KOPT-K1 (cell line): ENCODE measurements around the gene SPEG.

Source experiments
- H3K27ac ChIP-seq: fragments of 200-600 bp; sonication (generic); 2 replicates; pipeline ENCODE4 v1.5.1; 2016; ENCODE audit warnings: antibody characterized with exemption, mild to moderate bottlenecking, low read depth, low read length; ENCODE audit not compliant: poor library complexity, severe bottlenecking
- H3K36me3 ChIP-seq: fragments of 200-600 bp; sonication (generic); 2 replicates; pipeline ENCODE4 v1.5.1; 2017; ENCODE audit warnings: antibody characterized with exemption, mild to moderate bottlenecking, low read length, moderate library complexity; ENCODE audit not compliant: insufficient read depth
- H3K9me3 ChIP-seq: fragments of 200-600 bp; sonication (generic); 2 replicates; pipeline ENCODE4 v1.5.1; 2017; ENCODE audit warnings: antibody characterized with exemption, low read length, mild to moderate bottlenecking; ENCODE audit not compliant: insufficient read depth, poor library complexity, severe bottlenecking

The SPEG gene

DNA sequence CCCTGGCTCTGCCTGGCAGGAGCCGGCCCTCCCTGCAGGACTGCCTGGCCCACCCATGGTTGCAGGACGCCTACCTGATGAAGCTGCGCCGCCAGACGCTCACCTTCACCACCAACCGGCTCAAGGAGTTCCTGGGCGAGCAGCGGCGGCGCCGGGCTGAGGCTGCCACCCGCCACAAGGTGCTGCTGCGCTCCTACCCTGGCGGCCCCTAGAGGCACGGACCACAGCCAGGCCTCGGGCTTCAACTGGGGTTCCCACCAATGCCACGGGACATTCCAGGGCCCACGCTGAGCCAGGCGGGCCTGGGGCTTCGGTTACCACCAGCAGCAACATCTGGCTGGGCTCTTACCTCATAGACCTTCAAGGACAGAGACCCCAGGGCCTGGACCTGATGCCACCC lies 57.9 kb downstream of the SPEG start:
- Histone ChIP-seq H3K36me3 (no peaks in the 10 kb centered on the region), H3K27ac (no peak overlapping the region), H3K9me3 (no peaks in the 10 kb centered on the region)

DNA sequence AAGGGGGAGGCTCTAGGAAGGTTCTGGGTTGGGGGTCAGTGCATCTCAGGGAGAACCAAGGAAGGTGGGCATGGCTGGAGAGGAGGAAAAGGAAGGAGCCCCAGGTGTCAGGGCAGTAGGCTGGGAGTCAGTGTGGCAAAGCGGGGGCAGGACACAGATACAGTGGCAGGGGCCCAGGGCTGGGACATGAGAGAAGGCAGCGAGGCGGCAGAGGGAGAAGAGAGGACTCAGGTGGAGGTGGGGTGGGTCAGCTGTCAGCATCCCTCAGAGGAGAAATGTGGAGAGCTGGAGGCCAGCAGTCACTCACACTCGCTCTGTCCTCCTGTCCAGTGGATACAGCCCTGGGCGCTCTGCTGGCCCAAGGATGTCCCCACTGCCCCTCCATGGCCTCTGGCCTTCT lies 58.4 kb downstream of the SPEG start:
- H3K27ac ChIP-seq: no peak overlapping the region
- no peaks in the 10 kb centered on the region for H3K36me3 ChIP-seq
- no peaks in the 10 kb centered on the region for H3K9me3 ChIP-seq

DNA sequence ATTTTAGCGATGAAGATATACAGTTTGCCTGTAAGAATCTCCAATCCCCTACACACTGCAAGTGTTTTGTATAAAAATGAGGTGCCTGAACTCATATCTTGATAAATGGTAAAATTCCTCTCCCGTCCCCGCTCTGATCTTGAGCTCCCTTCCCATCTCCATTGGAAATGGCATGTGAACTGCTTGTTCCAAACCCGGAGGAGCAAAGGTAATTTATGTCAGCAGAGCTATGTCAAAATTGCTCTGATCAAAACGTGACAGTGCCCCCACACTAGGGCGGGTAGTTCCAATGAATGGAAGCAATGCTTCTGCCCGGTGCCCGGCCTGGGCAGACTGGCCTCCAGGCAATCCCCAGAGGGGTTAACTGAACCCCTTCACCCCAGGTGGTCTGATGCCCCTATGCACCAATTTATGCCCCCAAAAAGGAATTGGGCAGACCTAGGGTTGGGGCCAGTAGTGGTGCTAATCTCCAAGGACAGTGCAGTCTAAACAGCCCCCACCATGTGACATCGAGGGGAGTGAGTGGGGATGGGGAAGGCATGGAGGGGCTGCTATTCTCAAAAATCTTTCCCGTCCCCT lies 60.4 kb downstream of the SPEG start:
- no peak overlapping the region for H3K27ac ChIP-seq
- no peaks in the 10 kb centered on the region for H3K9me3 ChIP-seq
- H3K36me3 ChIP-seq: no peaks in the 10 kb centered on the region

DNA sequence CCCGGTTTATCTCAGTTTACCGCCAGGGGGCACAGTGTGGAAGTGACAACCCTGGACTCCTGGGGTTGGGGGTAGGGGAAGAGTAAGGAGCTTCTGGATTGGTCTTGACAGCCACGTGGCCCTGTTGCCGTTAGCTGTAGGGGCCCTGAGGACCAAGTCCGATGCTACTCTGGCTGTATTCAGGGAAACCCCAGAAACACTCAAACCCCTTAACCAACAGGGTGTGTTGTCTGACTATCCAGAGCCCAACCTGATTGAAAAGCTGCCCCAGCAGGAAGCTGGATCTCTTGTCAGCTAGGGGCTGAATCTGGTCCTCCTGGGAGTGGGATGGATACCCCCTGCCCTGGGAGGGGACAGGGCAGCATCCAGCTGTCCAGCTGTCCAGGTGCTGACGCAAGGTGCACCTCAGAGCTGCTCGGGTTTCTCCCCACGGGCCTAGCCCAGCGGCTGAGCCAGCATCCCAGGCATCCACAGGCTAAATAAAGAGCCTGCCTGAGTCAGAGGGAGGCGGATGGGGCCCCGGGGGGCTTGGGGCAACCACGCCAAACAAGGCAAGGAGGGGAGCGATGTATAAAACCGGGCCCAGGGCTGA lies 61.0 kb downstream of the SPEG start:
- Histone ChIP-seq H3K27ac (no peak overlapping the region), H3K9me3 (no peaks in the 10 kb centered on the region), H3K36me3 (no peaks in the 10 kb centered on the region)

DNA sequence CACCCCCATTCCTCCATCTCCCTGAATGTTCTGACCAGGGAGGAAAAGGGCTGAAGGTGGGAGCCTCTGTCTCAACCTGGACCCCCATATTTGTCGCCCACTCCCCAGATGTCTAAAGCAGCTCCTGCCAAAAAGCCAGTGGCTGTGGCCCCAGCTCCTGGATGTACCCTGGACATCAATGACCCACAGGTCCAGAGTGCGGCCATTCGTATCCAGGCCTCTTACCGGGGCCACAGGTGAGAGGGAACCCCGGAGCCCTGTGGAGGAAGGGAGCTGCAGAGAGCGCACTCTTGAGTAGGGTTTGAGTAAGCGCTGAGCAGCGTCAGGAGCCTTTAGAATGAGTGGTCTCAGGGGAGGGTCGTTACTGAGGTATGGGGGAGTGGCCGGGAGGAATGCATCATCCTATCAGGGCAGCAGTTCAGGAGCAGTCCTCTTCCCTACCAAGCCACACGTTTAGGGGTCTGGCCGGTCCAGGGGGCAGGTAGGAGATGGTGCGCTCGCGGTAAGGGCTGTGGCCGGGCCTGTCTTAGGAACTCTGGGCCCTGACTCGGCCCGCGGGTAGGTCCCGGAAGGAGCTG lies 61.7 kb downstream of the SPEG start:
- Histone ChIP-seq H3K9me3 (no peaks in the 10 kb centered on the region), H3K36me3 (no peaks in the 10 kb centered on the region), H3K27ac (no peak overlapping the region)

DNA sequence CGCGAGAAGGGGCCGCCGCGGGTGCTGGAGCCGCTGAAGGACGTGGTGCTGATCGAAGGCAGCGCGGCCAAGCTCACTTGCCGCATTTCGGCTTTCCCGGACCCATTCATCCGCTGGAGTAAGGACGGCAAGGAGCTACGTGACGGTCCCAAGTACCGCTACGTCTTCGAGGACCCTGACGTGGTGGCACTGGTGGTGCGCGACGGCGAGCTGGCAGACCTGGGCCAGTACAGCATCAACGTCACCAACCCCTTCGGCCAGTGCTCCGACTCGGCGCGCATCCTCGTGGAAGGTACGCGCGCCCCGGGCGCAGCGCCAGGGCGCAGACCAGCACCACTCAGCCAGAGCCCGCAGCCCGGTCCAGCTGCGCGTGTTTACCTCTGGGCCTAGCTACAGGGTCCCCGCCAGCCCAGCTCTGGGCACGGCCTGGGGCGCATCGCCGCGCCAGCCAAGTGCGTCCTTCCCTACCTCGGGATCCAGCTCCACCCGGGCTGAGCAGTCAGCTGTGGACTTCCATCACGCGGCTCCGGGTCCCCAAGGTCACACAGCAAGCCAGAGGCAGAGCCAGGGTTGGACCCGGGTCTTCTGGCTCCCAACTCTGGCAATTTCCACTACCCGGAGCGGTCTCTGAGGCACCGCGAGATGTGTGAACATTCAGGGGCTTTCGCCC lies 62.3 kb downstream of the SPEG start:
- Histone ChIP-seq H3K9me3 (no peaks in the 10 kb centered on the region), H3K36me3 (no peaks in the 10 kb centered on the region), H3K27ac (no peak overlapping the region)

DNA sequence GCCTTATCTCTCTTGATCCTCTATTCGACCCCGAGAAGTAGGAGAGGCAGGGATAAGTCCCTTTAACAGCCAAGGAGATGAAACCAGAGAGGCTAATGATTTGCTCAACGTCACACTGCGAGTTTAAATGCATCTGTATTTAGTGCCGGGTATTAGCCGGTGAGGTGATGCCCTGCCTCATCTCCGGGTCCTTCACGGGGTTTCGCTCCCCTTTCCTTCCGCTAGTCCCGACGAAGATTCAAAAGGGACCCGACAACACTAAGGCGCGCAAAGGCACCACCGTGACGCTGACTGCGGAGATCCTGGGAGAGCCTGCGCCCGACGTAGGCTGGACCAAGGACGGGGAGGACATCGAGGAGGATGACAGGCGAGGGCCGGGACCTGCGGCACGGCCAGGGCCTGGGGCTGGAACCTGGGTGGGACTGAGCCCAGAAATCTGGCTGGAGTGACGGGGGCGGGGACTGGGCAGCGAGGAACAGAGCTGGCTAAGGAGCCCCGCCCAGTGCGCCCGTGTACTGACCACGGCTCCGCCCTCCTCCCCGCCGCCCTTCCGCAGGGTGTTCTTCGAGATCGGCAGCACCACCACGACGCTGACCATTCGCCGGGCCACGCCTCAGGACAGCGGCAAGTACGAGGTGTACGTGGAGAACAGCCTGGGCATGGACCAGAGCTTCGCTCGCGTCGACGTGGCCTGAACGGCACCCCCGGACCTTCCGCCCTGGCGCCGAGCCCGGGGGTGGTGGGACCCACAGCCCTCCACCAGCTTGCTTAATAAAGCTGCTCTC lies 63.0 kb downstream of the SPEG start:
- no peaks in the 10 kb centered on the region for H3K9me3 ChIP-seq
- no peak overlapping the region for H3K27ac ChIP-seq
- no peaks in the 10 kb centered on the region for H3K36me3 ChIP-seq

DNA sequence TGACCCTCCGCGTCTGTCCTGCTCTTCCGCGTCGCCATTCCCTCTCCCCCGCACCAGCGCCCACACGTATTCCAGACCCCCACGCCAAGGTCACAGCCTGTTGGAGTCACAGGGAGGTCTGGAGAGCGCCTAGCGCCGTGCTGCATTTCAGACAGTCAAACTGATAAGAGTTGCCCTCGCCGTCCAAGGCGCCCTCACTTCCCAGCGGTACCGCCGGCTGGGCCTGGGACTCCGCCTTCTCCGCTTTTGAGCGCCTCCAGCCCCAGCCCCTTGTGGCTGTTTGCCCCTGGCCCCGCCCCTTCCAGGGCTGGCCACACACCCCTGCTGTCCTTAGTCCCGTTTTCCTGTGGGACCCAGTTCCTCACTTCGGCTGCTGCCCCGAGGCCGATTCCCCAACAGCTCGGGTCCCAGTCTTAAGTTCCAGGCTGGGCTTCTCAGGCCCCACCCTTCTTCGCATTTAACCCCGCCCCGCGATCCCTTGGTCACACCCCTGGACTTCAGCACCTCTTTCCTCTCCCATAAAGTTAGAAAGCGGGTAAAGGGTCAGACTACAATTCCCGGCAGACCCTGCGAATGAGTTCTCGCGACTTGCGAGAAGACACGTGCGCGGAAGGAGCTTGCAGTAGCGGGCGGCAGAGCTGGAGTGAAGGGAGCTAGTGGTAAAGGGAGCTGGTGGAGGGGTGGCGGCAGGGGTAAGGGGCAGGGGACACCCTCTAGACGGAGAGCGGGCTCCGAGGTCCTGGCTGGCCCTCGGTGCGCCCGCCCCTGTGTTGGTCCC lies 63.8 kb downstream of the SPEG start, which contains the start of gene GMPPA:
GMPPA (plus strand) TSS at position 612 of the 778 bp plus-strand sequence. CDS start 1,085 bp downstream, outside the sequence.
- 0 out of 2 replicates have a peak, but pooled peaks cover 1% of the 10 kb centered on the region for H3K36me3 ChIP-seq
- no peaks in the 10 kb centered on the region for H3K9me3 ChIP-seq
- H3K27ac ChIP-seq: peak within 1 kb of the TSS; percentile 62

DNA sequence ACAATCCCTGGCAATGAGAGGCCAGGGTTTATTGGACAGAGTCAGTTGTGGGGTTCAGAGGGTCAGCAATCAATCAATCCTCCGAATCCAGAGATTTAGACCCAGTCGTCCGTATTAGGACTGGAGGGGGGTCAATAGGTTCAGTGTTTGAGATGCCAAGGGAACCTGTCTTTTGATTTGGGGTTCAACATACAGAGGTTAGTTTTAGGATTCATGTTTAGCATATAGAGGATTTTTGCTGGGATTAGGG lies 64.3 kb downstream of the SPEG start:
- Histone ChIP-seq H3K9me3 (no peaks in the 10 kb centered on the region), H3K27ac (peak overlapping the region; percentile 62), H3K36me3 (peaks cover 6% of the 10 kb centered on the region; the same call in 1 of the 2 replicates)

DNA sequence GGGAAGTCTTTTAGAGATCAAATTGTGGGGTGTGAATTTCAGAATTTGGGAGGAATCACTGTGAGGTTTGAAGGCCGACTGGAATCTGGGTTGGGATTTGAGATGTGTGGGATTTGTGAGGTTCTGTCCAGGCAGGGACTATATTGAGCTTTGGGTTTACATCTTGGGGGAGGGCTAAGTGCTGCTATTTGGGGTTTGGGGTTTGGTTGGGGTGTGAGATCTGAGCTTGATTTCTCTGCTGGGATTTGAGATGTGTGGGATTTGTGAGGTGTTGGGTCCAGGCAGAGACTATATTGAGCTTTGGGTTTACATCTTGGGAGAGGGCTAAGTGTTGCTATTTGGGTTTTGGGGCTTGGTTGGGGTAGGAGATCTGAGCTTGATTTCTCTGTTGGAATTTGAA lies 64.9 kb downstream of the SPEG start:
- no peaks in the 10 kb centered on the region for H3K9me3 ChIP-seq
- no peak overlapping the region for H3K27ac ChIP-seq

DNA sequence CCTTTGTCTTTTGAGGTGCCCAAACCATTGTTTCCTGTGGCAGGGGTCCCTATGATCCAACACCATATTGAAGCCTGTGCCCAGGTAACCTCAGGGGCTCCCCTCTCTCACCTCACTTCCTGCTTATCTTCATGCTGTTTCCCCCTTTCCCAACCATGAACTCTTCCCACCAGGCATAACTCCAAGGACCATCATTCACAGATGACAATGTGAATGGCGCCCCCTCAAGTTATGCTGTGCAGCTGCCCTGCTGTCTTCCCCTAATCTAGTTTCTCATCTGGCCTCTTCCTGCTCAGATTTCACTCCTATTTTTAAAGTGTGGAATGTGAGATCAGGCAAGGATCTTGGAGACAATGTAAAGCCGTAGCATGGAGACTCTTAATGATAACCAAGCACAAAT lies 65.5 kb downstream of the SPEG start:
- Histone ChIP-seq H3K9me3 (no peaks in the 10 kb centered on the region), H3K27ac (no peak overlapping the region), H3K36me3 (peaks cover 11% of the 10 kb centered on the region; the same call in 1 of the 2 replicates)

More for the DNA sequence above, 64.9 kb downstream of the SPEG start:
- H3K36me3 ChIP-seq: peaks cover 11% of the 10 kb centered on the region; the same call in 1 of the 2 replicates

DNA sequence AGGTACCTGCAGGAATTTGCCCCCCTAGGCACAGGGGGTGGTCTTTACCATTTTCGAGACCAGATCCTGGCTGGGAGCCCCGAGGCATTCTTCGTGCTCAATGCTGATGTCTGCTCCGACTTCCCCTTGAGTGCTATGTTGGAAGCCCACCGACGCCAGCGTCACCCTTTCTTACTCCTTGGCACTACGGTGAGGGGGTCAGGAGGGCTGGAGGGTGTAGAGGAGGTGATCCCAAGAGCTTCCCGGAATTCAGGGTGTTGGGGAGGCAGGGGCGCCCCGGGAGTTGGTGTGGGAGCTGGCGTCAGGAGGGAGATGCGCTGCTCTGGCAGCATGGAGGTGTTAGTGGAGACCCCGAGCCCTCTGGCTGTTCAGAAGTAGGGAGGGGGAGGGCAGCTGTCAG lies 67.2 kb downstream of the SPEG start:
- no peaks in the 10 kb centered on the region for H3K9me3 ChIP-seq
- no peak overlapping the region for H3K27ac ChIP-seq
- H3K36me3 ChIP-seq: peaks cover 11% of the 10 kb centered on the region; the same call in 1 of the 2 replicates

DNA sequence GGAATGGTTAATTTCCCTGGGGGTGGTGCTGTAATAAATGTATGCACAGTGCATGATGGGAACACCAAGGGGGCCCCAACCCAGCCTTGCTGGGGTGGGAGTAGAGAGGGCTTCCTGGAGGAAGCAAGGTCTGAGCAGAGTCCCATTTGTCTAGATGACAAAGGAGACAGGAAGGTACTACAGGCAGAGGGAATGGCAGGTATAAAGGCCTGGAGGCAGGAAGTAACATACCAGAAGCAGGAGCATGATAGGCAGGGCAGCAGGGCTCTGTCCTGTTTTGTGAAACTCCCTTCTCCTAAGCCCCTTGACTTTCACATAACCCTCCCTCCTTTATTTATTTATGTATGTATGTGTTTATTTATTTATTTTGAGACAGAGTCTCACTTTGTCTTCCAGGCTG lies 68.0 kb downstream of the SPEG start:
- no peak overlapping the region for H3K27ac ChIP-seq
- H3K9me3 ChIP-seq: no peaks in the 10 kb centered on the region
- H3K36me3 ChIP-seq: peaks cover 11% of the 10 kb centered on the region; the same call in 1 of the 2 replicates

DNA sequence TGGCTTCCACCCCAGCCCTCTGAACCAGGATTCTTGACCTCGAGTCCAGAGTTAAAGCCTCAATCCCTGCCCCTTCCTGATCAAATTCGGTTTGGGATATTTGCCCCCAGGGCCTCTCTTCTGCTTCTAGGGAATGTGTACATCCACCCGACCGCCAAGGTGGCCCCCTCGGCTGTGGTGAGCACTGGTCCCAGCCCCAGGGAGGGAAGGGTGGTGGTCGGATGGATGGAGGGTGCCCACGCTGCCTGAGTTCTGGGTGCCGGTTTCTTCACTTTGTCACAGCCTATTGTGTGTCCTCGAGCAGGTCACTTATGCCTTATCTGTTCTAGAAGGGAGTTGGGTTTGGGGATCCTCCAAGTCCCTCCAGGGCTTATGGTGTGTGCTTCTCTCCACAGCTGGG lies 70.9 kb downstream of the SPEG start:
- Histone ChIP-seq H3K27ac (no peak overlapping the region), H3K9me3 (no peaks in the 10 kb centered on the region), H3K36me3 (peaks cover 11% of the 10 kb centered on the region; the same call in 1 of the 2 replicates)
